ENCODE measurements around the gene FAM9C. TPM values are rescaled to one million over a fixed set of nuclear protein-coding genes. Genes with fewer than 3 reads are reported as not detected.
A peak's percentile ranks its signal among the peaks of the same experiment; 100 is the strongest.

The FAM9C gene
- total RNA-seq, 2 donors from 2014 or later = not detected

GRCh38 chrX:13014111-13015096 is 30.0 kb downstream of the FAM9C start:
- TF ChIP-seq CTCF (IDR thresholded peaks at IDR 0.05) (no peak), POLR2A (IDR thresholded peaks at IDR 0.05) (no peak)
- WGBS, 2 donors = 27 to 31% methylated on average over 7 of the region's 7 CpGs
- intact Hi-C loops (cut with DNase I) = no loop called here
- DNase-seq = no peak
- H3K27me3 ChIP-seq = no peaks in the 10 kb centered on the region
- H3K36me3 ChIP-seq (replicated peaks in 1 of 2; ENCODE audit: insufficient read depth in 1 of 2, low read depth in 2 of 2) = no peaks in the 10 kb centered on the region
- no peak overlapping the region for H3K4me3 ChIP-seq
- H3K9me3 ChIP-seq = no peaks in the 10 kb centered on the region
- peak overlapping the region in 3 of 4 donors; percentile 32 to 65 (median 40) for H3K27ac ChIP-seq
- H3K4me1 ChIP-seq = peaks cover 18% of the 10 kb centered on the region
- ATAC-seq = no peak

- Histone ChIP-seq H3K27me3 (no peaks in the 10 kb centered on the region), H3K4me1 (peaks cover 18% of the 10 kb centered on the region), H3K36me3 (replicated peaks in 1 of 2; ENCODE audit: insufficient read depth in 1 of 2, low read depth in 2 of 2) (no peaks in the 10 kb centered on the region), H3K9me3 (no peaks in the 10 kb centered on the region), H3K27ac (peak overlapping the region in 3 of 4 donors; percentile 32 to 65 (median 40)), H3K4me3 (no peak overlapping the region)
- TF ChIP-seq POLR2A (IDR thresholded peaks at IDR 0.05) (no peak), CTCF (IDR thresholded peaks at IDR 0.05) (no peak)
- WGBS, 2 donors = 28 to 34% methylated on average over 8 of the region's 8 CpGs
- DNase-seq (peak in 3 of 4 donors; percentile 22 to 59 (median 38)), ATAC-seq (peak; percentile 70)
- intact Hi-C loops (cut with DNase I) = no loop called here
Measured at GRCh38 chrX:13013363-13014110, 30.9 kb downstream of the FAM9C start.

- Histone ChIP-seq H3K4me1 (peaks cover 44% of the 10 kb centered on the region), H3K36me3 (replicated peaks in 1 of 2; ENCODE audit: insufficient read depth in 1 of 2, low read depth in 2 of 2) (no peaks in the 10 kb centered on the region), H3K9me3 (no peaks in the 10 kb centered on the region), H3K27ac (peak overlapping the region in 1 of 4 donors; percentile 6), H3K27me3 (no peaks in the 10 kb centered on the region), H3K4me3 (no peak overlapping the region)
- 76 to 84% methylated on average over 2 of the region's 2 CpGs for WGBS, 2 donors
- ATAC-seq (no peak), DNase-seq (no peak)
- TF ChIP-seq CTCF (IDR thresholded peaks at IDR 0.05) (no peak), POLR2A (IDR thresholded peaks at IDR 0.05) (no peak)
- intact Hi-C loops (cut with DNase I) = no loop called here
Measured at GRCh38 chrX:13010546-13010945, 33.9 kb downstream of the FAM9C start.

- peaks cover 45% of the 10 kb centered on the region for H3K4me1 ChIP-seq
Measured at GRCh38 chrX:13009844-13010243, 34.6 kb downstream of the FAM9C start.

More at GRCh38 chrX:13009844-13010243, 34.6 kb downstream of the FAM9C start:
- DNase-seq (no peak), ATAC-seq (no peak)
- H3K36me3 ChIP-seq (replicated peaks in 1 of 2; ENCODE audit: insufficient read depth in 1 of 2, low read depth in 2 of 2) = no peaks in the 10 kb centered on the region
- intact Hi-C loops (cut with DNase I) = no loop called here
- 88 to 97% methylated on average over 7 to 8 of the region's 8 CpGs for WGBS, 2 donors
- no peaks in the 10 kb centered on the region for H3K27me3 ChIP-seq
- no peak overlapping the region for H3K4me3 ChIP-seq
- peak overlapping the region in 2 of 4 donors; percentile 39 to 49 for H3K27ac ChIP-seq
- no peak for TF ChIP-seq POLR2A (IDR thresholded peaks at IDR 0.05)
- TF ChIP-seq CTCF (IDR thresholded peaks at IDR 0.05) = no peak
- no peaks in the 10 kb centered on the region for H3K9me3 ChIP-seq

All from body of pancreas (tissue), 4 donors.